Measurements from ENCODE around the gene GGT5.

Gene GGT5

DNA sequence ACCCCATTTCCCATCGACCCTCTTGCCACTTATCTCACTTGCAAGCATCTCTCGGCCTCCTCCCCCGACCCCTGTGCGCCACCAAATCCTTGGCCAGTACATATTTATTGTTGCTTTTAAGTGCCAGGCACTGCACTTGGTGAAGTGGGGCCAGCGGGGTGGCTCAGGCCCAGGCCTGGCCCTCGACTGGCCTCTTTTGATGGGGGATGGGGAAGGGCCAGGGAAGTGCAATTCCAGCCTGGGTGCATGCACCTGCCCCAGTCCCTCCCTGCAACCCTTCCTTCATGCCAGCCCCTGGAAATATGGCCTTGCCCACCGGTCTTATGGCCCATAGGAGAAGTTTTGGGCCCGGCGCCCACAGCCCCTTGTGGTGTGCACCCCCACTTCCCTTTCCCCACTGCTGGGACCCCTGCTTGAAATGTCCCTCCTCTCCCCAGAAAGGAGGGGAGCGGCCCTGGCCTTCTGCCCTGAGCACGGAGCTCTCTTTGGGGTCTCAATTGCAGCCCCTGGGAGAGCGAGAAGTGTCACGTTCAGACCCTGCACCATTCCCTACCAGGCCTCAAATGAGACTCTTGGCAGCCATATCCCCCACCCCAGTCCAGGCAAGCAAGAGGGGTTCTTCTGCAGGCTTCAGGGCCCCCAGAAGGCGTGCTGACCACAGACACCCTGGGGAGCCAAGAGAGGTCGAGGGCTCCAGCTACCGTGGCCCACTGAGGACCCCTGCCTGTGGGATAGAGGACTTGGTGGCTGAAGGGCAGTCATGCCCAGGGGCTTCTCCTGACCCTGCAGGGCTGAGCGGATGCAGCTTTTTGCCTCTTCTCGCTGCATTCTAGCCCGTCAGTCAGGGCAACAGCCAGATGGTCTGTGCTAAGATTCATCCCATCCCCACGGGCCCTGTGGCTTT, 62.6 kb downstream of the GGT5 start:
- H3K4me3 ChIP-seq (ENCODE audit: low read depth, low read length) = no peak overlapping the region
- no peak for DNase-seq (ENCODE audit: low read depth)
- TF ChIP-seq, protein P1, sequence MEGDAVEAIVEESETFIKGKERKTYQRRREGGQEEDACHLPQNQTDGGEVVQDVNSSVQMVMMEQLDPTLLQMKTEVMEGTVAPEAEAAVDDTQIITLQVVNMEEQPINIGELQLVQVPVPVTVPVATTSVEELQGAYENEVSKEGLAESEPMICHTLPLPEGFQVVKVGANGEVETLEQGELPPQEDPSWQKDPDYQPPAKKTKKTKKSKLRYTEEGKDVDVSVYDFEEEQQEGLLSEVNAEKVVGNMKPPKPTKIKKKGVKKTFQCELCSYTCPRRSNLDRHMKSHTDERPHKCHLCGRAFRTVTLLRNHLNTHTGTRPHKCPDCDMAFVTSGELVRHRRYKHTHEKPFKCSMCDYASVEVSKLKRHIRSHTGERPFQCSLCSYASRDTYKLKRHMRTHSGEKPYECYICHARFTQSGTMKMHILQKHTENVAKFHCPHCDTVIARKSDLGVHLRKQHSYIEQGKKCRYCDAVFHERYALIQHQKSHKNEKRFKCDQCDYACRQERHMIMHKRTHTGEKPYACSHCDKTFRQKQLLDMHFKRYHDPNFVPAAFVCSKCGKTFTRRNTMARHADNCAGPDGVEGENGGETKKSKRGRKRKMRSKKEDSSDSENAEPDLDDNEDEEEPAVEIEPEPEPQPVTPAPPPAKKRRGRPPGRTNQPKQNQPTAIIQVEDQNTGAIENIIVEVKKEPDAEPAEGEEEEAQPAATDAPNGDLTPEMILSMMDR (IDR thresholded peaks at IDR 0.05; ENCODE audit: control insufficient read depth, extremely low read depth, insufficient read depth) = no peak

GRCh38 chr22:24181088-24181995, 63.5 kb downstream of the GGT5 start, which contains the start of gene SUSD2:
Gene SUSD2, plus strand, starts transcription at chr22:24181487. Its CDS starts 33 bp downstream, at chr22:24181520.
- no peak for DNase-seq (ENCODE audit: low read depth)
- H3K4me3 ChIP-seq (ENCODE audit: low read depth, low read length) = 0 out of 2 replicates have a peak within 1 kb of the TSS, but pooled peaks have one; percentile 2
- TF ChIP-seq, protein P1 (IDR thresholded peaks at IDR 0.05; ENCODE audit: control insufficient read depth, extremely low read depth, insufficient read depth) = no peak

DNA sequence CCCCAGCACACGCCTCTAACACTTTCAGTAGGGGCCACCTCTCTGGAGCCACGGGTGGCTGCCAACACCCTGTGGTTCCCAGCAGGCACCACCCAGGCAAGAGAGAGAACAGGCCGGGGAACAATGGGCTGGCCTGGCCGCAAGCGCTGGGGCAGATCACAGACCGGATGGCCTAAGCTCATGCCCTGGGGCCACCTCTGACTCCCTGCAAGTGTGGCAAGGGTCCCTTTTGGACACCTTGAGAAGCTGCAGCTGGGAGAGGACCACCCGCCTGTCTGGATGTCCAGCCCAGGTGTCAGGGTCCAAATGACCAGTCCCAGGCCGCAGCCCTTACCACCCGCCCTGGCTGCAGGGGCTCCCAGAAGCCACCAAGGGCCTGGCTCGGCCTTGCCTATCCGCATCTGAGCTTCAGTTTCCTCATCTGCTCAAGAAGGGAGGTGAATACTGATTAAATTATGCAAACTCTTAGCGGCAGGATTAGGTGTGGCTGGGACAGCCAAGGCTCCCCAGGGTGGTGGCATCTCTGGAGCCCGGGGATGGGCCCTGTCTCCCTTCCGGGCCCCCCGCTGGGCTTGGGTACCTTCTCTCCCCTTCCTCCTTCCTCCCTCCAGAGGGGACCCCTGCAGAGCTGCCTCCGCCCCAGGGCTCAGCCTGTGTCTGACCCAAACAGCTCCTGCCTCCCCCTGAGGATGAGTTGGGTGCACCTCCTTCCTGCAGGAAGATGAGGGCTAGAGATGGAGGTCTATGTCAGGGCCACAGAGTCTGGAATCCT, 64.4 kb downstream of the GGT5 start:
- H3K4me3 ChIP-seq (ENCODE audit: low read depth, low read length) = no peak overlapping the region
- no peak for DNase-seq (ENCODE audit: low read depth)
- TF ChIP-seq, protein P1 (IDR thresholded peaks at IDR 0.05; ENCODE audit: control insufficient read depth, extremely low read depth, insufficient read depth) = no peak

DNA sequence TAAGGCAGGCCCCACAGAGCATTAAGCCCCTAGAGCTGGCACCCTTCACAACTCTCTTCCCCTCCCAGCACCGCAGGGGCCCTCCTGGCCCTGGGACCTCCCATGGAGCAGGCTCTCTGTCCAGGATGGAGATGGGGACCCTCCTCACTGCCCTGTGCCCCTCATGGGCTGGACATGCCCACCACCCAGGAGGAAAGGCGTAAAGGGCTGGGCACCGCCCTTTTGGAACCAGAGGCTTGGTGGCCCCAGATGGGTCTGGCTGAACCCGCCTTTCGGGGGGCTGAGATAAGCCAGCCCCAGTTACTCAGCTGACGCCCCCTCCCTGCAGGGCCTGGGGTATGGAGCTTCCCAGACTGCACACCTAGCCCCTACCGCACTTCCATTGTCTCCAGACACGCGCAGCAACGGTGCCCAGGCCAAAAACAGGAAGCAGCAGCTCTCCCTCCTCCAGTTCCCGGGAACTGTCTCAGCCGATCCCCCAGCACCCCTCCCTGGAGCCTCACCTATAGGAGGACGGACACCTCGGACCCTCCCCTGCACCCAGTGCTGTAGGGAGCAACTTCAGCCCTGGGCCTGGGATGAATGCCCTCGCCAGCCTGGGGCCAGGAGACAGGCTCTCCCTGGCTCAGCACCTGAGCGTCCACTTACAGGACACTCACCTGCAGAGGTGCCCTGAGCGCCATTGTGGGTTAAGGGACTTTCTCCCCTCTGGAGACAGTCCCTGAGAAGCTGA, 65.2 kb downstream of the GGT5 start:
- H3K4me3 ChIP-seq (ENCODE audit: low read depth, low read length) = no peak overlapping the region
- no peak for DNase-seq (ENCODE audit: low read depth)
- TF ChIP-seq, protein P1 (IDR thresholded peaks at IDR 0.05; ENCODE audit: control insufficient read depth, extremely low read depth, insufficient read depth) = no peak

GRCh38 chr22:24178502-24179440, 66.1 kb downstream of the GGT5 start:
- H3K4me3 ChIP-seq (ENCODE audit: low read depth, low read length) = no peak overlapping the region
- no peak for DNase-seq (ENCODE audit: low read depth)
- TF ChIP-seq, protein P1 (IDR thresholded peaks at IDR 0.05; ENCODE audit: control insufficient read depth, extremely low read depth, insufficient read depth) = 0 out of 2 replicates have a peak, but pooled peaks have one; percentile 17

Measured in LNCaP clone FGC (cell line).